Medulla oblongata (tissue), 1 donor: ENCODE data around the gene MOCOS.
"Not testable (repeated sequence)": the region's sequence is repeated elsewhere in the genome, so short reads cannot be mapped to it uniquely, and the experiment has no call there.

Experiments used
- DNase-seq: peaks from one replicate; pipeline ENCODE4 v3.0.0-alpha.2; 2015; ENCODE audit errors: extremely low spot score

MOCOS gene, protein sequence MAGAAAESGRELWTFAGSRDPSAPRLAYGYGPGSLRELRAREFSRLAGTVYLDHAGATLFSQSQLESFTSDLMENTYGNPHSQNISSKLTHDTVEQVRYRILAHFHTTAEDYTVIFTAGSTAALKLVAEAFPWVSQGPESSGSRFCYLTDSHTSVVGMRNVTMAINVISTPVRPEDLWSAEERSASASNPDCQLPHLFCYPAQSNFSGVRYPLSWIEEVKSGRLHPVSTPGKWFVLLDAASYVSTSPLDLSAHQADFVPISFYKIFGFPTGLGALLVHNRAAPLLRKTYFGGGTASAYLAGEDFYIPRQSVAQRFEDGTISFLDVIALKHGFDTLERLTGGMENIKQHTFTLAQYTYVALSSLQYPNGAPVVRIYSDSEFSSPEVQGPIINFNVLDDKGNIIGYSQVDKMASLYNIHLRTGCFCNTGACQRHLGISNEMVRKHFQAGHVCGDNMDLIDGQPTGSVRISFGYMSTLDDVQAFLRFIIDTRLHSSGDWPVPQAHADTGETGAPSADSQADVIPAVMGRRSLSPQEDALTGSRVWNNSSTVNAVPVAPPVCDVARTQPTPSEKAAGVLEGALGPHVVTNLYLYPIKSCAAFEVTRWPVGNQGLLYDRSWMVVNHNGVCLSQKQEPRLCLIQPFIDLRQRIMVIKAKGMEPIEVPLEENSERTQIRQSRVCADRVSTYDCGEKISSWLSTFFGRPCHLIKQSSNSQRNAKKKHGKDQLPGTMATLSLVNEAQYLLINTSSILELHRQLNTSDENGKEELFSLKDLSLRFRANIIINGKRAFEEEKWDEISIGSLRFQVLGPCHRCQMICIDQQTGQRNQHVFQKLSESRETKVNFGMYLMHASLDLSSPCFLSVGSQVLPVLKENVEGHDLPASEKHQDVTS

DNA sequence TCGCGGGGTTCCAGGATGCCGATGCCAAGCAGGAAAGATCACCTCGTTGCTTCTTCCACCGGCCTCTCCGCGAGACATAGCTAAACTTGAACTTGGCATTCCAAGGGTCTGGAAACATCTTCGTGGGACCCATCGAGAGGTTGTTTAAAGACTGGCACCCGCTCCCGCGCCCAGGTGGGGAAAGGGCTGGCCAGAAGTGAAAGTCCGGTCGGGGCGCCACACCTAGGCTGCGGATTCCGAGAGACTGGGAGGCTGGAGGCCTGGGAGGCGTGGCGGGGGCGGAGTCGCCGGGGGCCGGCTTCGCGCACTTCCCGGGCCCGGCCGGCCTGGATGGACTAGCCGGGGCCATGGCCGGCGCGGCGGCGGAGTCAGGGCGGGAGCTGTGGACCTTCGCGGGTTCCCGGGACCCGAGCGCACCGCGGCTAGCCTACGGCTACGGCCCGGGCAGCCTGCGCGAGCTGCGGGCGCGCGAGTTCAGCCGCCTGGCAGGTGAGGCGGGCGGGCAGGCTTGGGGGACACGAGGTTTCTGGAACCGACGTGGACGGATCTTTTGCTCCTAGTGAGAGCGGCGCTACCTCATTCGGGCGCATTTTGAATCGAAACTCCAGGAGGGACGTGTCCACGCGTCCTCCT lies at the start of gene MOCOS:
Gene MOCOS (plus strand): TSS at position 305 of the 633 bp plus-strand sequence. CDS start 43 bp downstream, at position 348.
- peak; percentile 48 for DNase-seq

DNA sequence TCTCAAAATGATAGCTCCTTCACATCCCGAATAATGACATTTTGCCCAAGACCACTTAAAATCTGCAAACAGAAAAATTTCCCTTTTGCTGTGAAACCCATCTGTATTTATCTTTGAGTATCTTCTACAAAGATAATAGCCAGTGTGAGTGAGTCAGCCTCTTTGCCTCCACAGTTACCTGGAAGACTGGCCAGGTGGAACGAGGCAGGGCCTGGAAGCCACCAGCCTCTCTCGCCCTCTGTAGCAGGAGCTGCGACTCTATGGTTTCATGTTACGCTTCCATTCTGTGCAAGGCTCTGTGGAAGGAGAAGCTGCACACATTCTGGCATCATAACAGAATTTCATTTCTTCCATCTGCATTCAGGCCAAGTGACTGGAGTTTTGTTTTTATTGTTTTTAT lies 48.1 kb upstream of the MOCOS start:
- no peak for DNase-seq

DNA sequence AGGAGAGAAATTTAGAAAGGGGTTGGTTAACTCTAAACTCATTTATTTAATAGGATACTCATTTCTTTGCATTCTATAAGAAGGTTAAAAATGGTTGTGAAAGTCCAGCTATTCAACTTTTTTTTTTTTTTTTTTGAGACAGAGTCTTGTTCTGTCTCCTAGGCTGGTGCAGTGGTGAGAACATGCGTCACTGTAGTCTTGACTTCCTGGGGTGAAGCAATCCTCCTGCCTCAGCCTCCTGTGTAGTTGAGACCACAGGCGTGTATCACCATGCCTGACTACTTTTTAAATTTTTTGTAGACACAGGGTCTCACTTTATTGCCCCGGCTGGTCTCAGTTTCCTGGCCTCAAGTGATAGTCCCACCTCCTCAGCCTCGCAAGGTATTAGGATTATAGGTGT lies 45.7 kb upstream of the MOCOS start:
- no peak for DNase-seq

DNA sequence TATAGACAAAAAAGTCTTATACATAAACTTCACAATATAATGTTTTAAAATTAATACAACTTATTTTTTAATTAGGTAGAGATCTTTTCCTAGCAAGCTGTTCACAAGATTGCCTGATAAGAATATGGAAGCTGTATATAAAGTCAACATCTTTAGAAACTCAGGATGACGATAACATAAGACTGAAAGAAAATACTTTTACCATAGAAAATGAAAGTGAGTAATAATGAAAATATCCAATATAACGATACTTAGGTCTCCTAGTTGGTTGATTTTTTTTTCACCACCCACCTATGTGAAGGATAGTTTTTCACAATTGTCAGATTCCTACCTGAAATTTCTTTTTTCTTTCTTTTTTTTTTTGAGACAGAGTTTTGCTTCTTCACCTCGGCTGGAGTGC lies 44.5 kb upstream of the MOCOS start:
- no peak for DNase-seq

DNA sequence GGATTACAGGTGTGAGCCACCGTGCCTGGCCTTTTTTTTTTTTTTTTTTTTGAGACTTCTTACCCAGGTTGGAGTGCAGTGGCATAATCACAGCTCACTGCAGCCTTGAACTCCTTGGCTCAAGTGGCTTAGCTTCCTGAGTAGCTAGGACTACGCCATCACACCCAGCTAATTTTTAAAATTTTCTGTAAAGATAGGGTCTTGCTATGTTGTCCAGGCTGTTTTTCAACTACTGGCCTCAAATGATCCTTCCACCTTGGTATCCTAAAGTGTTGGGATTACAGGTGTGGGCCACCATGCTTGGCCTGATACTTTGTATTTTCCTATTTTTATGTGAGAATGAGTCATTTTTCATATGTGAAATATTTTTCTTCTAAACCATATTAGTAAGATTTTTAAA lies 43.9 kb upstream of the MOCOS start:
- no peak for DNase-seq

DNA sequence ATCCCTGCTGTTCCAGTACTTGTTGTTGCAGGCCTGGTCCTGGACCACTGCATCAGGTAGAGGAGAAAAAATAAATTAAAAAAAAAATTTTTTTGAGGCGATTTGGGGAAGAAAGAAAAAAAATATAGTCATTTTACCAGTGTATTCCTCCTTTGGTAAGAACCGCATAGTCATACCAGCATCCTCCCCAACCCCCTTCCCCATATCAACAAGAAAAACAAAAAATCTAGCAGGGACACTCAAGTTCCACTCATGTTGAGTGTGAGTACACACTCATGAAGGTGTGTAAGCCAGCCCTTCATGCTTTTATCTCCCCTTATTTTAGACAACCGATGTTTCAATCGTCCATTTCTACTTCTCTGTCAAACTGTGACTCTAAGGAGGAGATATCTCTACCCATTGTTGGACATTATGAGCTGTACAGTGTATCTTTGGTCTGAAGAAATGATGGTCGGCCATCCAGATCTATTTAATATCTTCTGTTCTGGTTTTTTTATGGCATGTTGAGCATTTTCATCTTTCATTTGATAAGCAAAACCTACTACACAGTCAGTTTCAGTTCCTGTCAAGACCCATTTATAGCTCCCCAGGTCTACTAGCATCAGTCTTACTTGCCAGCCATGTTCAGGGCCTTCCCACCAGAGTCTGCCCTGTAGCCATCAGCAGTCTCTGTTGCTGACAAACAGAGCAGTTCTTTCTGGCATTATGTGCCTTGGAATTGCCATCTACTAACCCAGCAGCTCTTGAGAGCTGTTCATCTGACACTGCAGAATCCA lies 37.6 kb upstream of the MOCOS start:
- DNase-seq: no peak

DNA sequence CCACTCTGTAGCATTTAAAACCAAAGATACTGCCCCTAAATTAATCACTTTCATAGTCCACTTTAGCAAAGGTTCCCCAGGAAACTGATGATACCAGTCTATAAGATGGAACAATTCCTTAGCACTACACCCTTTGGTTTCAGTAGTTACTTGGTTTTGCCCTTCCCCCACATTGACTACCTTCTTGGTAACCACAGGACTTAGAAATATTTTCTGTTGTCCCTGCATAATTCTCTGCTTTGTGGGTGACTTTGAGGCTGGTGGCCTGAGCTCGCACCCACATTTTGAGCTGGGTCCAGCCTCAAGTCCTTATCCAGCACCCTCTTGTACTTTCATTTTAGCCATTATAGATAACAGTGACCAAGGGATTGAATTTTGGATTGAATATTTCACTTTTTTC lies 34.5 kb upstream of the MOCOS start:
- DNase-seq: no peak

DNA sequence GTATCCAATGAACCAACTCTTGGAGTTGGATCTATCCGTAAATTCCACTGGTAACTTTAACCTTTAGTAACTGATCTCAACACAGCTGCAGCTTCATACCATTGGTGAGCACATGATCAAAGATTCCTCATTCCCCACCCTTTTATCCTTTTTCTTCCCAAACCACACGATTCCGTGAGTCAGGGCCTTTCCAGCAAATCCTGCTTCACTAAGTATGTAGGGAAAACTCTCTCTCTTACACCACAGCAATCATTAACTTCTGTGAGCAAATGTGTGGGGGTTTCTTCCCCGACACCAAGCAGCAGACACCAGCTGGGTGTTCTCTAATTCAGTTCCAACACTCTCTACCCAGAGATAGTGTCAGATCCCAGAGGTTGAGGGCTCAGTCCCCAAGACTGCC lies 34.1 kb upstream of the MOCOS start:
- DNase-seq: no peak

DNA sequence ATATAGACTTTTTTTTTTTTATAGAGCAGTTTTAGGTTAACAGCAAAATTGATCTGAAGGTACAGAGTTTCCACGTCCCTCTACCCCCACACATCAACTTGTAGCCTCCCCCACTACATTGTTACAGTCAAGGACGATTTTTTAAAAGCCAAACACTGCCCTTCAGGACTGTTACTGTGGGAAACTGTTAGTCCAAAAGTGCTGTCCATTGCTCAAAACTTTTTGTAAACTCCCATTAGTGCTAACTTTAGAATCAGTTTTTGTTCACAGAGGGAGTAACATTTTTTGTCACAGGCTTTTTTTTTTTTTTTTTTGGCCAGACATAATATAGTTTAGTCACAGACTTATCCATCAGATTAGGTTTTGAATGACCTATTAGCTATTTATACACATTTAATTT lies 33.5 kb upstream of the MOCOS start:
- DNase-seq: no peak

DNA sequence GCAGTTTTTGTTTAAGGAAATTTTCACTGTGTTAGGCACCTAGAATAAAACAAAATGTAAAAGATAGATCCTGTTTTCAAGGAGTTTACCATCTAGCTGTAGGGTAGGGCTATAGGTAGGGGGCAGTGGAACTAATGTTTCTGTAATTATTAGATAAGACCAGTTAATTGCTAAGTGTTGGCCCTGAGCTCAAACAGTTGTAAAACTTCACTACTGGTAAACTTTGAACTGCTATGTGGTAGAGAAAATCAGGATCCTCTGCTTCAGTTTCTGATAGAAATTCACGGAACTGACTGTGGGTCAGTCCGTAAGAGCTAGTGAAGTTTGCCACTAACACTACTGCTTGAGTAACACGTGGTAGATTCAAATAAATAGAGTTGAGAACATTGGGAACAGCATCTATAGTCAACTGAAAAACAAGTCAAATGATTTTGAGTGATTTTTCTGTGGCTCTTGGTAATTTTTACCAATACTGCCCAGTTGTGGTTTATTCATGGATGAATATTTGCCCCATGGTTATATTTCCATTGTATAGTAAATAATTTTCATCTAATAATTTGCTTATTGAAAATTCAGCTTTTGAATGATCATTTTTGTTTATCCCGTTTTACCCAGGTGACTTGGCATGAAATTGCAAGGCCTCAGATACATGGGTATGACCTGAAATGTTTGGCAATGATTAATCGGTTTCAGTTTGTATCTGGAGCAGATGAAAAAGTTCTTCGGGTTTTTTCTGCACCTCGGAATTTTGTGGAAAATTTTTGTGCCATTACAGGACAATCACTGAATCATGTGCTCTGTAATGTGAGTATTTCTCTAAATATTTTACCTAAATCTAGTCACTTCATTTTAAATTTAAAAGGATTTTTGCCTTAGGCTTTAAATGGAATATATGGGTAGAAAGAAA lies 31.2 kb upstream of the MOCOS start:
- no peak for DNase-seq

DNA sequence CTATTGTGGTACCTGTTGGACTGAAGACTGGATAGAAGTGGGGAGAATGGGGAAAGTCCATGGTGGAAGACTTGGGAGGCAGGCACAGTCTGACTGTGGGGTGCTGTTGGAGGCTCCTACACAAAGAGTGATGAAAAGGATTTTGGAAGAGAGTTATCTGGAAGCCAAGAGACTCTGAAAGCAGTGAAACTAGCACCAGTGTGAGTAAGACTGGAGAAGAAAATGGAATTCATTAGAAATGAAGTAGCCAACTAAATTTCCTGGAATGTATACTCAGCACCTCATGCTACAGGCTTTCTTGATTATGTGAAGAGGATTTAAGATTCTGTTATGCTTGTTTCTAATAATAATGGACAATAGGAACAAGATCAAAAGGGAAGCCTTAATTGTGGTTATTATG lies 29.9 kb upstream of the MOCOS start:
- no peak for DNase-seq

DNA sequence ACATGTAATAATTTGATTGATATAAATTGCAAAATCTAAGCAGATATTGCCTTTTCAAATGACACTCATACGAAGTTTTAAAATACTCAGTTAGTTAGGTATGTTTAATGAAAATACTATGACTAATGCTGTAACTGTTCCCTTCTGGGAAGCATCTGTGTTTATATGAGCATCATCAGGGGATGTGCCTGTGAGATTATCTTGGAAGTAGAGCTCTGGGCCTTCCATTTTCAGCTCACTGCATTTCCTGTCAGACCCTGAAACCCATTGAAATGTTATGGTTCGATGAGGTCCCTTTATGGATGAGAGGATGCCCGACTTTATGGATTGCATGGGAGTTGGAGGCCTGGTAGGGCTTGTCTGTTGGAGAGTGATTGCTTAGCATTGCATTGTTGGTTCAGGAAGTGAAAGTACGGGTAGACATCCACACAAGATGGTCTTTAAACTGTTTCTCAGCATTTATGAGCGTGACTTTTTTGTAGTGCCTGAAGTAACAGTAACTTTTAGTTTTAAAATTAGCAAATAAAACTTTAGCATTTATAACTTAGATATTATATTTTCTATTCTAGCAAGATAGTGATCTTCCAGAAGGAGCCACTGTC lies 28.9 kb upstream of the MOCOS start:
- no peak for DNase-seq

DNA sequence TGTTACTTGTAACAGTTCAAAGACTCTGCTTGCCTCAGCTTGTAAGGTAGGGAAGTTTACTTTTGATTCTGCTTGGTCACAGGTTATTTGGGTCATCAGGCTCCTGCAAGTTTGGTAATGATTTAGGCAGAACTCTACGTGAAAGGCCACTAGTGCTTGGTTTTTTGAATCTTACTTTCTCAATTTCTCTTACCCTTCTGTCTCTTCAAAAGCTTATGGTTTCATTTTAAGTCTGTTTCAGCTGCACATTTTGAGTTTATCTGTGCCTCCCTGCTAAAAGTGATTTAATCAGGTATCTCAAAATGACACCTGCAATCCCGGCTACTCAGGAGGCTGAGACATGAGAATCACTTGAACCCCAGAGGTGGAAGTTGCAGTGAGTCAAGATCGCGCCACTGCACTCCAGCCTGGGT lies 26.3 kb upstream of the MOCOS start:
- DNase-seq: no peak

DNA sequence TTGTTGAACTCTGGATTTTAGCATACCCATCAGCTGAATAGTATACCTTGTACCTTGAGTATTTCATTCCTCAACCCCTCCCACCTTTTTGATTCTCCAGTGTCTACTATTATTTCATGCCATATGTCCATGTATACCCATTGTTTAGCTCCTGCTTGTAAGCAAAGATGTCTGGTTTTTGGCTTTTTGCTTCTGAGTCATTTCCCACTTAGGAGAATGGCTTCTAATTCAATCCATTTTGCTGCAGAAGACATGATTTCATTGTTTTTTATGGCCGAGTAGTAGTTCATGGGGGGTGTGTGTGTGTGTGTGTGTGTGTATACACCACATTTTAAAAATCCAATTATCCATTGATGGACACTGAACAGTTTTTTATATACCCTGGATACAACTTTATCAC lies 24.3 kb upstream of the MOCOS start:
- no peak for DNase-seq

DNA sequence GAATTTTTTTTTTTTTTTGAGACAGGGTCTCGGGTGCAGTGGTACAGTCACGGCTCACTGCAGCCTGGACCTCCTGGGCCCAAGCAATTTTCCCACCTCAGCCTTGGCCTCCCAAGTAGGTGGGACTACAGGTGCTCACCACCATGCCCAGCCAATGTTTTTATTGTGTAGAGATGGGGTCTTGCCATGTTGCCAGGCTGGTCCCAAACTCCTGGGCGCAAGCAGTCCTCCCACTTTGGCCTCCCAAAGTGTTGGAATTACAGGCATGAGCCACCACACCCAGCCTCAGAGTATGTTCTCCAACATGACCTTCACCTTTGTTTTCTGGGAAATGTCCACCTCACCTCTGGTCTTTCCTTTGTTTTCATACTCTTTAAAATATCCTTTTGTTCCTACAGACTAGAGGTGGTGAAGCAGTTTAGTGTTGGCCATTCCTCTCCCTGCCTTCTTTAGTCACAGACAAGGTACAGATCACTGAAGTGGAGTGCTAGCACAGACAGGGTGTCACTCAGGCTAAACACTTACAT lies 19.5 kb upstream of the MOCOS start:
- no peak for DNase-seq

DNA sequence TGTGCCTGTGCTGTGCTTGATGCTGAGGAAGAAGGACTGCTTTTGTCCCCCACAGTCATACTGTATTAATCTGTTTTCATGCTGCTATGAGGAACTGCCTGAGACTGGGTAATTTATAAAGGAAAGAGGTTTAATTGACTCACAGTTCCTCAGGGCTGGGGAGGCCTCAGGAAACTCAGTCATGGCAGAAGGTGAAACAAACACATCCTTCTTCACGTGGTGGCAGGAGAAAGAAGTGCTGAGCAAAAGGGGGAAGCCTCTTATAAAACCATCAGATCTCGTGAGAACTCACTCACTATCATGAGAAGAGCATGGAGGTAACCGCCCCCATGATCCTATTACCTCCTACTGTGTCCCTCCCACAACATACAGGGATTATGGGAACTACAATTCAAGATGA lies 19.0 kb upstream of the MOCOS start:
- DNase-seq: not testable (repeated sequence)

DNA sequence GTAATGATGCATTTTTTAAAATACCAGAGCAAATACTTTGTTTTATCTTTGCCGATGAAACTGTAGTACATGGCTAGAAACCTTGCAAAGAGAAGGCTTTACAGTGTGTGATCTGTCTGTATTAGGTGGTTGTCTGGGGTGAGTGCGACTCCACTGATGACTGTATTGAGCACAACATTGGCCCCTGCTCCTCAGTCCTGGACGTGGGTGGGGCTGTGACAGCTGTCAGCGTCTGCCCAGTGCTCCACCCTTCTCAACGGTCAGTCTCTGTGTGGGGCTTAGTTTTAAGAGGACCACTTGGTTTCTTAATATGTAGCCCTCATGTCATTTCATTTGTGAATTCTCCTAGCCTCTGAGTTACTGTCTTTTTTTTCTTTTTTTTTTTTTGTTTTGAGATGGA lies 17.4 kb upstream of the MOCOS start:
- DNase-seq: no peak

DNA sequence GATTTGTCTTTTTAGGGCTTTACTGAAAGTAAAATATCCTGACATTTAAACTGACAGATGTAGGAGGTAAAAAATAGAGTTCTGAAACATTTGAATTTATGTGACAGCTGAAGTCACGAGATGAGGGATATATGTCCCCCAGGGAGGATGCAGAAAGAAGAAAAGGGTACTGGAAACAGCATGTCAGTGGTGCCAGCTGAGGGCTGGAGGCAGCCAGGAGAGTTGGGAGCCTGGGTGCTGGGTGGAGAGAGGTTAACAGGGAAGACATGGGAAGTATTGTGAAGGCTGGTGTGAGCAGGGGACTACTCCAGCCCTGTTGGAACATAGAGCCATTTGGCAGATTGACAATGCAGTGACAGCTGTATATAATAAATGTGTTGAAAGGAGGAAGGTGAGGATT lies 11.8 kb upstream of the MOCOS start:
- no peak for DNase-seq

DNA sequence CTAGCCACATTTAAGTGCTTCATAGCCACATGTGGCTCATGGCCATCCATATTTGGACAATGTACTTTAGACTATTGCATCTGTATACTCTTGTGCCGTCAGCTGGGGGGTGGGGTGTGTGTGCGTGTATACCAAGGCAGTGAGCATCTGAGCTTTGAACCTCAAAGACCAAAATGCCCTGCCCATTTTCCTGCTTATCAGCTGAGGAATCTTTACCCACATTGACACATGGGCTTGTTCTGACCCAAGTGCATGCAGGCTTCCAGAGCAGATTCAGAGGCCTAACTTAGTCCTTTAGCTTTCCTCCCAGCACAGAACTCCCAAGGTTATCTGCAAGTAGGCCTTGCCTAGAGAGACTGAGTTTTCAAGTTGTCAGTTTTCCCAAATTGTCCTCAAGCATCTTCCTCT lies 11.1 kb upstream of the MOCOS start:
- no peak for DNase-seq

DNA sequence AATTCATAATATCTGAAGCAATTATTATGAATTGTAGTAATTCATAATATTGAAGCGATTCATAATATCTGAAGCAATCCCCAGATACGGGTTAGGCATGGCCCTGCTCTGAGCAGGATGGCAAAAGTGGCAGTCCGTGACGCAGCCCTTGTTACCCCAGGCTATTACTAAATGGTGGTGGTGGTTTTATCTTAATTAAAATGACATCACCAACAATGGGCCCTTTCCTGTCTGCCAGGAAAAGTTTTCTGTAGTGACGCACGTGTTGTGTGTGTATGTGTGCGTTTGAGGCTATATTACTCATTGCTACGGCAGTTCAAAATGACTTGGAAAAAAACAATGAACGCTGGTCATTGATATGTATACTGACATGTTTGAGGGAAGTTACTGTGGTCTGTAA lies 10.6 kb upstream of the MOCOS start:
- no peak for DNase-seq
